Nasal cavity respiratory epithelium epithelial cell of viscerocranial mucosa (primary cell): ENCODE data around the gene ANAPC15. TPM values are rescaled to one million over a fixed set of nuclear protein-coding genes. Genes with fewer than 3 reads are reported as not detected.

Experiments used
- total RNA-seq: library from RNA; depleted of rRNA; stranded (reverse); fragments of >200 nt; gene quantifications from 2 replicates; pipeline ENCODE4 v1.2.3, GENCODE V29; 2014

ANAPC15 gene
- 23.9 and 29.9 TPM in 2 replicates for total RNA-seq

DNA sequence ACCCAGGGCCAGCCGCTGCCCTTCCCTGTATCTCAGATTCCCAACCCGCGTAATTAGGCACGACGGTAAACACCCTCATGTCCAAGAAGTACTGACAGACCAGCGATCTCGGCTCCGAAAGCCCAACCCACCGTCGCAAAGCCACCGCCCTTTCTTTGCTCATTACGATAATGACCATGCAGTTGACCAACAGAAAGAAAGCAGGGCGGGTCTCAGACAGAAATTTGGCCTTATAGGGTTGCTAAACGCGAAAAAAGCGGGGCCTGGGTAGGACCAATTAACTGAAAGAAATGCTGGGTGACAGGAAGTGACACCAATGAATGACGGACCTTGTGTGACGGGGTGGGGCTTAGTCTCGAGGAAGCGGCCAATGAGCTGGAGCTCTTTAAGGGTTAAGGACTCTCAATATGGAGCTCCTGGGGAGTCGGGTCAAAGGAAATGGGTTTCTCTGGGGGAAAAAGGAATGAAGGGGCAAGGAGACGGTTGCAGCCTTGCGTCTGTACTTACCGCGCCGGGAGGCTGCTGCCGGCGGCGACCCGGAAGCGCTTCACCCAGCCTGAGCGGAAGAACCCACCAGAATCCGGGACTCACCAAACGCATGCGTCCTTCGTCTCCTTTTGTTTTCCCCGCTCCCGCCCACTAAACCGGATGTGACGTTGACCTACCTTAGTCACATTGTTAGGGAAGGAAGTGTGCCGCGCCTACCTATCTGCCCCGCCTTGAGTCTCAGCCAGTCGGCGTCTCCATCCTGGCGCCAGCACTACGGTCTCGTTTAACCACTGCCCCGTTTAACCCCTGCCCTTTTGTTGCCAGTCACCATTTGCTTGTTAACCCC lies at the start of gene ANAPC15:
ANAPC15 (minus strand) TSS at position 553 of the 835 bp plus-strand sequence. CDS start 1,419 bp downstream, outside the sequence.

DNA sequence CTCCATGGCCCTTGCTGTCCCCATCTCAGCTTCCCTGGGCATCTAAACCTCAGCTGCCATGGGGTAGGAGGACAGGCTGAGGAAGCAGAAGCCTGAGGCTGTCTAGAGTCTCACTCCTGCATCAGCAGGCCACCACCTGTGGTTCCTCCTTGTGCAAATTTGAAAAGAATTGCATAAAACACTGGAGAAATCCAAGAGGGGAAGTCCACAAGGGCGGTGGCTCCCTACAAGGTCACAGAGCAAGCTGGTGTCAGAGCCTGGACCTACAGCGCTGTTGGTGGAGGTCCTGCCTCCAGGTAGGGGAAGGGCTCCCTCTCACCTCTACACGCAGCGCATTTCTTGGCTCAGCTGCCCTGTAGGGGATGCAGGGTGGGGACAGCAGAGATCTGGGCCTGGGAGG lies 23.0 kb upstream of the ANAPC15 start, which contains the start of gene FOLR3:
FOLR3 (plus strand) TSS at position 253 of the 400 bp plus-strand sequence. CDS start 228 bp downstream, outside the sequence.

DNA sequence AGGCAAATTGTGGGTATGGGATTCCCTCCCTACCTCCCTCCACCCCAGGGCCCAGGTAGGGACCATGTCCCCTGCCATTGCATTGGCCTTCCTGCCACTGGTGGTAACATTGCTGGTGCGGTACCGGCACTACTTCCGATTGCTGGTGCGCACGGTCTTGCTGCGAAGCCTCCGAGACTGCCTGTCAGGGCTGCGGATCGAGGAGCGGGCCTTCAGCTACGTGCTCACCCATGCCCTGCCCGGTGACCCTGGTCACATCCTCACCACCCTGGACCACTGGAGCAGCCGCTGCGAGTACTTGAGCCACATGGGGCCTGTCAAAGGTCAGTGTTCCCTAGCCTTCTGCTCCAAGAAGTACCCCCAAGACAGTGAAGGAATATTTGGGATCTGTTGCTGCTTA lies 6.6 kb downstream of the ANAPC15 start, which contains the start of gene TOMT:
TOMT (plus strand) TSS at position 37 of the 400 bp plus-strand sequence; CDS start at position 65, 28 bp downstream.

DNA sequence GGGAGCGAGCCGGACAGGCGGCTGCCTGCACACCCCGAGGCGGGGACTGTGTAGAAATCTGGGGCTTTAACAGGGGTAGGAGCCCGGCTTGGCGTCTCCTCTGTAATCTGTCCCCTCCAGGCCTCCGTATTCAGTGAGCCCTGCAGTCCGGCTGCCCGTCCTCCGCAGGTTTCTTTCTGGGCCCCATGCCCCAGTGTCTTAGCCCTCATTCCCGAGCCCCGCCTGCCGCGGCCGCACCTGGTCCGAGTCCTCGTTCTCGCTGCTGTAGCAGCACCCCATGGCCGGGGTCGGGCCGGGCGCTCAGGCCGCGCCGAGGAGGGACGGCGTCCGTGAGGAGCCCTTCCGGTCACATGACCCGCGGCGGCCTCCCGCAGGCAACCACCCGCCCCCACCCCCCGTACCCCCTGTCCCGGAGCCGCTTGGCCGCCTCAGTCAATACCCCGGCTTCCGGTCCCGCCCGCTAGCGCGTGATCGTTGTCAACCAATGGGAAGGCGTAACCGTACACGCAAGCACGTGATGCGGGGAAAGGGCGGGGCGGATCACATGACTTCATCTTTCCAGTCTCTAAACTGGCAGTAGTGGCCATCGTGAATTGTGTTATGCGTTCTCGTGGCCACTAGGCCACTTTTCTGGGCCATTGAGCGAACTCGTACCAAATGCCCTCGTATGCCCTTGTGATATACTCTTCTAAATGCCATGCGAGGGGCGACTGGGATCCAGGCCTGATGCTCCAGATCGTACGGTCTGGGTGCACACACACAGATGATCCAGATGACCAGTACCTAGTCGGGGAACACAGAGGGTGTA lies 9.3 kb downstream of the ANAPC15 start, which contains the start of gene LAMTOR1:
LAMTOR1 (minus strand) TSS at position 352 of the 808 bp plus-strand sequence; CDS start at position 279, 73 bp downstream.

DNA sequence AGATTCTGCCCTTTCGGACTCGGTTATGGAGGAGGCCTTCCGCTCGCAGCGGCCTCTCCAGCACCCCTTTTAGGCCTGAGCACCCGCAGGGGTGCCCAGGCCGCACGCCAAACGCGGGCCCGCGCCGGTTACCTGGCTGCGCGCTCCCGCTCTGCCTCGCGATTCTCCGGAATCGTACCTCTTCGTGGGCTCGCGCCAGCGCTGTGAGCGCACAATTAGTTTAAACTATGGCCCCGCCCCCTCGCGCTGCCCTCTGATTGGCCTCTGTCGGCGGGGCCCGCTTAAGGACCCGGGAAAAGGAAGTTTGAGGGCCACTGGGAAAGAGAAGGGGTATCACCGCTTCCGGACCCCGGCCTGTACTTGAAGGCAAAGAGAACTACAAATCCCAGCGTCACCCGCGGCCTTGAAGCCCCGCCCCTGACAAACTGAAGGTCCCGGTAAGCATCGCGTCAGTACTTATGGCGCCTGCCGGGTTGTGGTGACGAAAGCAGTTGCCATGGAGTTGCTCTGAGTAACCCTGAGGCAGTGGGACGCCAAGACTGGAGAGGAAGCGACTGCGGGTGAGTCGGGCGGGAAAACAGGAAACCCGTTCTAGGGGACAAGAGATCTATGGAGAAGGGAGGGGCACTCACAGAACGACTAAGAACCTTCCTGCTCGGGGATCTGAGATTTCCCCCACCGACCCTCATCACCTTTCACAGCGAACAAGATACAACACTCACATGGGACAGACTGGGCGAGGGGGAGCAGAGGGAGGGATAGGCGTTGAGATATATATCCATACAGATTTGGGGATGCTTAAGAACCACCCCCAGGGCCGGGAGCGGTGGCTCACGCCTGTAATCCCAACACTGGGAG lies 31.9 kb downstream of the ANAPC15 start, which contains the start of the genes LRRC51 and NUMA1:
LRRC51 (plus strand) TSS at position 525 of the 858 bp plus-strand sequence. CDS start 8,234 bp downstream, outside the sequence.
NUMA1 (minus strand) TSS at position 217 of the 858 bp plus-strand sequence. CDS start 44,599 bp downstream, outside the sequence.

Other genes starting within 250 kb of the ANAPC15 start
- gene DEFB131B, start 234.2 kb downstream of the ANAPC15 start, total RNA-seq = not detected in 2 replicates
- gene XNDC1N, start 184.1 kb downstream of the ANAPC15 start, total RNA-seq = 4.8 and 7.0 TPM in 2 replicates
- gene RNF121, start 183.6 kb downstream of the ANAPC15 start, total RNA-seq = 23.6 and 43.9 TPM in 2 replicates
- 0.68 and 3.2 TPM in 2 replicates for gene IL18BP, start 113.8 kb downstream of the ANAPC15 start, total RNA-seq
- gene NUMA1, start 32.2 kb downstream of the ANAPC15 start, total RNA-seq = 124 and 151 TPM in 2 replicates
- 2.7 and 3.1 TPM in 2 replicates for gene LRRC51, start 31.8 kb downstream of the ANAPC15 start, total RNA-seq
- gene LAMTOR1, start 9.4 kb downstream of the ANAPC15 start, total RNA-seq = 101 and 137 TPM in 2 replicates
- not detected in 2 replicates for gene TOMT, start 6.8 kb downstream of the ANAPC15 start, total RNA-seq
- 19.7 and 23.6 TPM in 2 replicates for gene FOLR3, start 23.0 kb upstream of the ANAPC15 start, total RNA-seq
- gene FOLR1, start 79.4 kb upstream of the ANAPC15 start, total RNA-seq = 4.7 TPM in 1 of 2 replicates, not detected in the other
- gene FOLR2, start 104.1 kb upstream of the ANAPC15 start, total RNA-seq = not detected in 2 replicates
- 21.9 and 57.9 TPM in 2 replicates for gene INPPL1, start 112.1 kb upstream of the ANAPC15 start, total RNA-seq
- gene PHOX2A, start 131.5 kb upstream of the ANAPC15 start, total RNA-seq = not detected in 2 replicates